Activated CD8-positive, alpha-beta memory T cell treated with anti-CD3 and anti-CD28 coated beads for 36 hours (primary cell): Measurements from ENCODE around the gene BCHE. TPM values are rescaled to one million over a fixed set of nuclear protein-coding genes. Genes with fewer than 3 reads are reported as not detected.

Source experiments
- CTCF ChIA-PET: fragments of 350-600 bp; sonication (Branson Sonifier 250); formaldehyde crosslinking; loops from one replicate; lab custom pipeline; 2021; ENCODE audit warnings: antibody characterized with exemption; lab: Charles Lee
- POLR2A ChIA-PET: fragments of 350-600 bp; sonication (Branson Sonifier 250); formaldehyde crosslinking; loops from one replicate; lab custom pipeline; 2021; ENCODE audit warnings: antibody characterized with exemption; lab: Charles Lee
- total RNA-seq, 2 experiments: library from RNA; stranded (reverse); gene quantifications; one replicate each; pipeline ENCODE4 v1.2.3, GENCODE V29; 2021

The BCHE gene
- total RNA-seq, result not detected

DNA sequence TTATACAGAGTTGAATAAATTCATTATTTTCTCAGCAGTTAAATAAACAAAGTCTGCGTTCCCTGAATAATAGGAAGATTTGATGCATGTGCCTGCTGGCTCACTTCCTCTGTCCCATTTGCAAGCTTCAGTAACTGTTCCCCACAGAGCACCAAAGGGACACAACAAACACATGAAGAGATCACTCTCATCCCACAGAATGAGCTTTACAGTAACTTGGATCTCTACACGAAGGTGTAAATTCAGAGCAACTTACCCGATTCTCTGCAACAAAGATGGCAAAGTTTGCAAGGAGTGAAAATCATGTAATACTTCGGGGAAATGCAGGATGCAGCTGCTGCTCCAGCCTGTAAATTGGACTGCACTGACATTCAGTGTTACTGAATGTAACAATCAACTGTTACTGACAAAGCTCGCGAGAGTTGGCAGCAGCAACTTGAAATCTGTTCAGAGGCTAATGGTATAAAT lies at the start of gene BCHE:
BCHE (minus strand) TSS at position 366 of the 468 bp plus-strand sequence. CDS start 6,390 bp downstream, outside the sequence.
- ChIA-PET CTCF (no interaction called here), POLR2A (no interaction called here)

- ChIA-PET POLR2A (no interaction called here), CTCF (no interaction called here)
Measured at GRCh38 chr3:165885558-165886270, 48.5 kb upstream of the BCHE start.

GRCh38 chr3:165884518-165884917 lies 47.3 kb upstream of the BCHE start:
- ChIA-PET CTCF (no interaction called here), POLR2A (no interaction called here)

DNA sequence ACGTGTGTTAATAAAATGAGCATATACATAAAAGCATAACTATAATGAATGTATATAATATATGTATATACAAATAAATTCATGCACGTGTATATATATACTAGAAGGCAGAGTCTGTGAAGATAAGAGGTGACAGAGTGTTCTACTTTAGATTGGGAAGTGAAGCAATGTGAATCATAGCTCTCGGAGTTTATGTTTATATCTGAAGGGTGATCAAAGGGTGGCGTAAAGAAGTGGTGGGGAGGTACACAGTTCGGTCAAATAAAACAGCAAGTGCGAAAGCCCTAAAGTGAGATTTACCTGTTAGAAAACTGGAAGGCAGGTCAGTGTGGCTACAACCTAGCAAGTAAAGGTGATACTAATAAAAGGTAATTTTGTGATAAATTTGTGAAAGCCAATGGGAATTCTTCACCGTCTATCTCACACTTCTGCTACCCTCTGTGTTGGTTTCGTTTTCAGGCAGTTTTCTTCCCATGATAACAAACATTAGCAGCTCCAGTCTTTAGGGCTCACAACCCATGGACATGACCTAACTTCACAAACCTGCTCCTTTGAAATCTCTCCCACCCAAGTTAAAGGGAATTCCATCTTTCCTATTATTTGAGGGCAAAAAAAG lies 46.7 kb upstream of the BCHE start:
- ChIA-PET CTCF (no interaction called here), POLR2A (no interaction called here)

DNA sequence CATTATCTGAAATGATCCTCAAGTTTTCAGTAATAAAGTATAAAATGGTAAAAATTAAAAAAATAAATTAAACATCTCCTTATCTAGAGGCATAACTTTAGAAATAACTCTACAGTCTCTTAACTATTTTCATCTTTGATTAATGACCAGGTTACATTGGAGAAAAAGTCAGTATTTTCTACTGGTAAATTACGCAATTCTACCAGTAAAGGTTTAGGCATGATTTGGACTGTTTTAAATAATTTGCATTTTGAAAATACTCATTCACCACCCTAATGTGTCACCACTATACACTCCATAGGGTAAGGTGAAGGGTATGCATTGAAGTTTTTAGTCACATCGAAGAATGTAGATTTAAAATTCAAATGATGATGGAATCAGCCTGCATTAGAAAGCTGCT lies 45.9 kb upstream of the BCHE start:
- ChIA-PET CTCF (no interaction called here), POLR2A (no interaction called here)

- CTCF ChIA-PET, result no interaction called here
- POLR2A ChIA-PET, result no interaction called here
Measured at GRCh38 chr3:165875644-165876043, 38.4 kb upstream of the BCHE start.

GRCh38 chr3:165874663-165875489 lies 37.7 kb upstream of the BCHE start:
- POLR2A ChIA-PET, result no interaction called here

DNA sequence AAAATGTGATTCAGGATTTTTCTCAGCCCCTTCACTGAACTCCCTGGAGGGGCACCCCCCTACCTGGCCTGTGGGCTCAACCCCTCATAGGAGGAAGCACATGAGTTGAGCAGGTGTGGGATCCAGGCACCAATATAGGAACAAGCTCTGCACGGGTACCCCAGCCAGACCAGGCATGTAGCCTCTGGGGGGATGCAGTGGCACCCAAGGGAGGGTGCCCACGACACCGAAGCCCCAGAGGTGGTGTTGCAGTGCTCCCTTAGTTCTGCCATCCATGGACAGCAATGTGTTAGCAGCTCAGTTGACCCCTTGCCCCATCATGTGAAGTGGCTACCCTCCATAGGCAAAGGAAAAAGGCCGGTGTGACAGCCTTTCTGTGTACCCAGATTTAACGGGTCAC lies 30.9 kb upstream of the BCHE start:
- POLR2A ChIA-PET, result no interaction called here
- CTCF ChIA-PET, result no interaction called here

More at GRCh38 chr3:165874663-165875489, 37.7 kb upstream of the BCHE start:
- CTCF ChIA-PET, result no interaction called here

DNA sequence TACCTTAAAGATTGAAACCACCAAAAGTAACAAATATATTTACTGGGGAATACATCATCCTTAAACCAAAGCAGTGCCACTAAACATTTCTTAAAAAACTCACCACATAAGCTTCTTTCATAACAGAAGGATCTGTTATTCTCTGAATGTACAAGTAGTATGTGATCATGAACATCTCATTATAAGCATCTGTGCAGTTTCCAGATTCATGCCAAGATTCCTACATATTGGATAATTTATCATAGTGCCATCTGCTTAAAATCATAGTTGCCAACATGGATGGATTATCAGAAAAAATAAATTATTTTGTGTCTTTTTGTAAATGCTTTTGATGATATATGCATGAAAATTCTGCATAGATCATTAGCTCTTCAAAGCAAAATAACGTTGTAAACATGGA lies 21.8 kb upstream of the BCHE start:
- ChIA-PET POLR2A (no interaction called here), CTCF (no interaction called here)

GRCh38 chr3:165855581-165855980 lies 18.4 kb upstream of the BCHE start:
- ChIA-PET POLR2A (no interaction called here), CTCF (no interaction called here)

DNA sequence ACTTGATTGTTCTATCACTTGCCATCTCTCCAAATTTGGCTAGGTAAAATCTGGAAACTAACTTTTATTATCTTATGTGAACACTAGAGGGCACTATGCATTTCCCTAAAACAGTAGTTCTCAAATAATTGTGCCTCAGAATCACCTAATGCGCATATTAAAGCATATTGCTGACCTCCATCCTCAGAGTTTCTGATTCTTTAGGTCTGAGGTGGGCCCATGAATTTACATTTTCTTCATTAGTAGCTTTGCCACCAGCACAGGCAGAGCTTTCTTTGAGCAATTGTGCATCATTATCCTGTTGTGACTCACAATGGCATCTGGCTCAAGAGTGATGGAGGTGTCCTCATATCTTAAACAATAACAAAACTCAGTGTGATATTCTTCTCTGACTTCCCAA lies 17.5 kb upstream of the BCHE start:
- POLR2A ChIA-PET, result no interaction called here
- CTCF ChIA-PET, result interaction anchor here (0.6 kb wide), 1 partner anchor 182 kb away, joined by 3 read pairs; no protein-coding TSS in a partner anchor

- POLR2A ChIA-PET, result no interaction called here
Measured at GRCh38 chr3:165852711-165853110, 15.5 kb upstream of the BCHE start.

GRCh38 chr3:165852191-165852590 lies 15.0 kb upstream of the BCHE start:
- ChIA-PET POLR2A (no interaction called here), CTCF (no interaction called here)

More at GRCh38 chr3:165852711-165853110, 15.5 kb upstream of the BCHE start:
- CTCF ChIA-PET, result no interaction called here

DNA sequence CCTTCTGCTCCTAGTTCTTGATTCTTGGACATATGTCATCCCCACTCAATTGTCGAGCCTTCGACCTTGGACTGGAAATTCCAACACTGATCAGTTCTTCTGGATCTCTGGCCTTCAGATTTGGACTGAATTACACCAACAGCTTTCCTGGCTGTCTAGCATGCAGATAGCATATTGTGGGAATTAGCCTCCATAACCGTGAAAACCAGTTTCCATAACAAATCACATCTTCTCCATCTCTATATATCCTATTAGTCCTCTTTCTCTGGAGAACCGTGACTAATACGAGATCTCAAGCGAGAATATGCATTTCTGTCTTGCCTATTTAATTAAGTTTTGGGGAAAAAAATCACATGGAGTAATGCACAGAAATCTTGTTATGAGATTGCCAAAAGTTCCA lies 8.8 kb upstream of the BCHE start:
- ChIA-PET POLR2A (no interaction called here), CTCF (no interaction called here)

DNA sequence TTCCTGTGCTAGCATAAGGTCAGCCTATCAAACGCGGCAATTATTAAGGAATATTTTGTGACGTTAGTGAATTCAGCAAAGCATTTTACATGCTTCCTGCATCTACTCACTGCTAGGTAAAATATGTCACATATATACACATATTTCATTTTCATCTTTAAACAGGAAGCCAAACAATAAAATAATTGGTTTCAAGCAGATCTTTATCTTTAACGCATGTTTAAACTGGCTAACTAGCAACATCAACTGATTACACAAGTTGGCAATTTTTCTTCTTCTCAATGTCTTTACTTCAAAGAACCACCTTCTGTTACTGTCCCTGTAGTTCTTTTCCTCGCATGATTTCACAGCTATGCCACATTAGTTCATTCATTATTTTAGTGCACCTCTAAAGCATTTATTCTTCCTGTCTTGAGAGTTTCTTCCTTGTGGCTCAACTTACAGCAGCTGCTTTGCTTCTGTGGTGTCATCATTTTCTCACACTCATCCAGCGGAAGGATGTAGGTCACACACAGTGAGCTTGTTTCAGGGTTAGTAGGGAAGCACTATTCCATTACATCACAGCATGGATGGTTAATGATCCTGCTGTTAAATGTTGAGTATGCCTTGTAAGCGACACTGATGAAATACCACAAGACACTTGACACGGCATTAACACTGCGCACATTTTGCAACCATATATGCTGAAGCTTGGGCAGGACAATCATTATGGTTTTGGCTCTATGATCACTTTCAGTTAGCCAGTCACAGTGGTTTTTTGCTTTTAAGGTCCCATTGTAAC lies 2.3 kb upstream of the BCHE start:
- ChIA-PET POLR2A (no interaction called here), CTCF (no interaction called here)

DNA sequence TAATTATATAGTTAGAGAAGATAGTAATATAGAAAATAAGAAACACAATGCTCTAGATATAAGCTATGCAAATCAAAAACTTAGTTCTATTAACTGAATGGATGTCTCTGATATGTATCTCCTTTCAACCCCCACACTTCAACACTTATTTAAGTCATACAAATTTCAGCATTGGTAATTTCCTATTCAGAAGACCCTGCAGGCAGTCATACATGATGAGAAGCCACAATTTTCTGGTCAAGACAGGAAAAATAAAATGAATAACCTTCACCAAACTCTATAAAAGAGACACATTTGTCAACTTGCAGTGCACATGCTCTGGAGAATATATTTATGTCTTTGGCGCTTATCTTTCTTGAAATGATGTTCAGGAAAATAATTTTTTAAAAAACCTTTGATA lies 578 bp upstream of the BCHE start:
- CTCF ChIA-PET, result no interaction called here
- POLR2A ChIA-PET, result no interaction called here

DNA sequence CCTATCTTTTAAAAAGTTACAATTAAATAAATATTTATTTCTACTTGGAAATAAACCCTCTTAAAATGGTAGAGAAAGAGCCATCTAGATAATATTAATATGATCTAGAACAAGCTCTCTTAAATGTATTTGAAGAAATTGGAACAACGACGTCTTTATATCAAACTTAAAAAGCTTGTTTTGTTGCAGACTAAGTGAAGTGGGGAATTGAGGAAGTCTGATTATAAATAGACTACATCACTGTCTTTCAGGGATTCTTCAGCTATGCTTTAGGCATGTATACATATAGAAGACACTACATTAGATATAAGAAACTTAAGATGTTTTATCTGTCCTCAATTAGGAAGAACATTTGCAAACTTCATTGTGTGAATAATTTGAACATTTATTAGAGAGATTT lies 1.8 kb downstream of the BCHE start:
- CTCF ChIA-PET, result no interaction called here
- POLR2A ChIA-PET, result no interaction called here

DNA sequence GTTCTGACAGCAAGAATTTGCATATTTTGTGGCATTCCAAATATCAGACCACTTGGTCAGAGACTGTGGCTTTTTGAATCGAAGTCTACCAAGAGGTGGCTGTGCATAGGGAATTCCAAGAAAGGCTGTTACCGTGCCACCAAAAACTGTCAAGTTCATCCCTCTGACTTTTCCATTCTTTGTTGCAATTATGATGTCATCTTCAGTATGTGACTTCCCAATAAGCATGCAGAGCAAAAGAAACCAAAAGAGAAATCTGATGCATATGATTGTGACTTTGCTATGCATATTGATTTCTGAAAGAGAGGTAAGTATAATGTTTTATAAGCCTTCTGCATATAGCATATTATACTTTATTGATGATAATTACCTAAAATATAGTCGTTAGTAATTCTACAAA lies 6.5 kb downstream of the BCHE start:
- POLR2A ChIA-PET, result no interaction called here

GRCh38 chr3:165827883-165828282 lies 9.3 kb downstream of the BCHE start:
- POLR2A ChIA-PET, result no interaction called here
- CTCF ChIA-PET, result no interaction called here

More for the DNA sequence above, 6.5 kb downstream of the BCHE start:
- CTCF ChIA-PET, result no interaction called here

GRCh38 chr3:165827233-165827632 lies 10.0 kb downstream of the BCHE start:
- CTCF ChIA-PET, result no interaction called here
- POLR2A ChIA-PET, result no interaction called here
